Fibroblast of the aortic adventitia (primary cell): ENCODE data around the gene UBE2O. TPM values are rescaled to one million over a fixed set of nuclear protein-coding genes. Genes with fewer than 3 reads are reported as not detected.

Experiments
- DNase-seq: peaks from one replicate; pipeline ENCODE4 v3.0.0-alpha.2; 2010; ENCODE audit warnings: low read depth
- H3K4me3 ChIP-seq: 2 replicates; pipeline ENCODE4 v1.5.1; 2011; ENCODE audit warnings: low read depth, mild to moderate bottlenecking, control low read depth, low read length, moderate library complexity
- CTCF ChIP-seq: IDR thresholded peaks from 2 replicates; pipeline ENCODE4 v1.5.1; 2011; ENCODE audit warnings: mild to moderate bottlenecking, low read length, control low read depth, inconsistent platforms; ENCODE audit not compliant: insufficient read depth
- total RNA-seq: library from RNA; depleted of rRNA; stranded (reverse); fragments of >200 nt; gene quantifications from 2 replicates; pipeline ENCODE4 v1.2.3, GENCODE V29; 2012; ENCODE audit warnings: low replicate concordance

Gene UBE2O
- total RNA-seq, 1 donor: 16.3 TPM

- no peak for DNase-seq
- TF ChIP-seq CTCF: no peak
- no peak within 1 kb of the TSS for H3K4me3 ChIP-seq
Observed at GRCh38 chr17:76467366-76467765, 14.4 kb upstream of the UBE2O start, which contains the start of gene AANAT. TSS of gene AANAT (plus strand) at chr17:76467603. CDS start at chr17:76468747, 1,144 bp downstream.

- TF ChIP-seq CTCF: no peak
- no peak for DNase-seq
Observed at GRCh38 chr17:76466775-76467130, 13.8 kb upstream of the UBE2O start.

DNA sequence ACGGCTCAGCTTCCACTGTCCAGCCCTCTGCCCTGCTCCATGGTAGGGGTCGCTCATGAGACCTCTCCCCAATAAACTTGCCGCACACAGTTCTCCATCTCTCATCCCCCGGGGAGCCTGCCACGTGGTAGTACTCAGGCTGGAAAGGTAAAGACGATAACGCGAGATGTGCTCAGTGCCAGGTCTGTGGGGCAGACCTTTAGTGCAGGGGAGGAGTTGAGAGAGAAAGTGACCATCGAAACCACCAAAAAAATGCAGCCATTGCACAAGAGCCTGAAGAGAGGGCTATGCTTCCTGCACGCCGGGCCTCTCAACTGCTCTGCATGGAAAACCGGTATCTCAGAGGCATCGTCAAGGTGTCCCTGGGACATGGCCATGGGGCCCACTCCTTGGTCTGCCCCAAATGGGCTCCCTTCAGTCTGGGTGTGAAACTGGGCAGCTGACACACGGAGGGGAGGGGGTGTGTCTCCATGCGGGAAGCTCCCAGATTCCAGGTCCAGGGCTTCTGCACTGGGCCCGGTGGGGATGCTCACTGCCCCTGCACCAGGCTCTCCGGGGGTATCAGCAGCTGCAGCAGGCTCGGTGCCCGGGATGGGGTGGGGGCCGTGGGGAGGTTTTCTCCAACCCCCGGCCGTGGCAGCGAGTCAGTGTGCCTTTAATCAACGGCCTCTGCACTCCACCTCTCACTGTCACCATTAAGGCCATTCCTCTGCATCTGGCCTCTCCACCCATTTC, 9.8 kb upstream of the UBE2O start:
- no peak overlapping the region for H3K4me3 ChIP-seq
- DNase-seq: no peak
- TF ChIP-seq CTCF: no peak

More at GRCh38 chr17:76466775-76467130, 13.8 kb upstream of the UBE2O start:
- H3K4me3 ChIP-seq: no peak overlapping the region

DNA sequence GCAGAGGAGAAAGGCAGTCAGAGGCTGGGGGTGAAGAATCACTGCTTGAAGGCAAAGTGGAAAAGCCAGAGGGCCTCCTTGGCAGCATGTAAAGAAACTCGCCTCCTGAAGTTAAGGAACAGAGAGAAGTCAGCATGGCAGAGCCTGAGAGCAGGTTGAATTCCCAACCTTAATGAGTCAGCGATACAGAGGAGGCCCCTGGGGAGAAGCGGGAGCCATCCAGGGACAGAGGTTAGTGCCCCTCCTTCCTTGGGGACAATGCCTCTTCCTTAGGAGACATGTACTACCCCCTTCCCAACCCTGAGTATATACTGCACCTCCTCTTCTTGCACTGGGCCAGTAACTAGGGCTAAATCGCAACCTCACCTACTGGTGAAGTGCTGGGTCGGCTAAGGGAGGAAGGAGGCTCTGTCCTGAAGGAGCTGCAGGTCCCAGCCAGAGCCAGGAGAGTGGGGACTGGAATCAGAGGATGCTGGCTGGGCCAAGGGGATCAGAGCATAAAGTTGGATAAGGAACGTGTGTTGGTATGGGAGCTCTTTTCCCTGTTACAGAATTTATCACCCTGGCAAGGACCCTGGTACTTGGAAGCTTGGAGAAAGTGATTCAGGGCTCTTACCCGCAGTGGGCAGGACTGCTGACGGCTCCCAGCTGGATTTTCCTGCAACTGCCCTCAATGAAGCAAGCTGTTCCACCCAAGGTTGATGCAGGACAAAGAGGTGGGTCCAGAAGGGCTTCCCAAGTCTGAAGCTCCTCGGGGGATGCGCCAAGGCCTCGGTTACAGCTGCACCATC, 9.0 kb upstream of the UBE2O start:
- no peak overlapping the region for H3K4me3 ChIP-seq
- peak; percentile 56 for DNase-seq
- no peak for TF ChIP-seq CTCF

GRCh38 chr17:76459674-76460073, 6.7 kb upstream of the UBE2O start:
- DNase-seq: no peak
- no peak for TF ChIP-seq CTCF
- no peak overlapping the region for H3K4me3 ChIP-seq

DNA sequence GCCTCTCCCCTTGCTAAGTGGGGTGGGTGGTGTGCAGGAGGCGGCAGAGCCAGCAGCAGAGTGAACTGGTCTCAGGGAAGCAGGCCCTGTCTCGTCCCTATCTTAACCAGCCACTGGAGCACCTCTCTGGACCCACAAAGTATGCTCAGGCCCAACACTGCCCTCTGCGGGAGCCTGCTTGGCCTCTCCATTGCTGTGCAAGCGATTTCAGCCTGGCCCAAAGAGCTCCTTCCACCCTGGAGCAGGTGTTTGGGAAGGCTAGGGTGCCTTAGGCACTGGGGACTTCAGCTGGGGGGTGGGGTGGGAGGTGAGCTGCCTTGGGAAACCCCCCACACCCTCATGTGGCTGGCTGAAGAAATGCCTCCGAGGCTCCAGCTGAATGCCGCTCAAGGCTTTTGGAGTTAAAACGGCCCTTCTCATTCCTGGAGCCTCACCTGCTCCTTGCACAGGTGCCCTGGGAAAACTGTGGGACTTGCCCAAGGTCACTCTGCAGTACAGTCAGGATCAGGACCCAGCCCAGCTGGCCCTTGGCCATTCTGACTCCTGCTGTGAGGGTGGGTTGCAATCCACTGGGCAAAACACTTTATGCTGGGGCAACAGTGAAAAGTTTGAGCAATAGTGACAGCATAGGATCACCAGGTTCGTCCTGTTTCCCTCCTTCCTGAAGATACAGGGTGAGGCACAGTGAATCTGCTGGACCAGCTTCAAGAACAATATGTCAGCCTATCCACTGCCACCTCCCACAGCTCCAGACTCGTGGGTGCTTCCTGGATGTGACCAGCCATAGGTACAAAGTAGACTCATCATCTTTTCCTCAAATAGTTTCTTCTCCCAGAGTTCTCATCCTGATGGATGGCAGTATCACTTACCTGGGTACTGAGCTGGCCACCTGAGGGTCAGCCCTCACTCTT, 5.9 kb upstream of the UBE2O start:
- TF ChIP-seq CTCF: peak; percentile 72
- DNase-seq: peak; percentile 61
- H3K4me3 ChIP-seq: no peak overlapping the region
